TTC549 (cell line): ENCODE results near the gene KCNE3.
"Not testable (repeated sequence)": the region's sequence is repeated elsewhere in the genome, so short reads cannot be mapped to it uniquely, and the experiment has no call there.

Experiments
- FAIRE-seq: peaks from 2 replicates; lab custom pipeline; 2012; peaks lifted over from hg19 to GRCh38; lab: Jason Lieb, UNC

KCNE3 gene

GRCh38 chr11:74443071-74443864 lies 24.1 kb downstream of the KCNE3 start:
- no peak for FAIRE-seq

GRCh38 chr11:74442636-74443035 lies 24.7 kb downstream of the KCNE3 start:
- no peak for FAIRE-seq

GRCh38 chr11:74438681-74439080 lies 28.7 kb downstream of the KCNE3 start:
- no peak for FAIRE-seq

GRCh38 chr11:74437441-74438042 lies 29.8 kb downstream of the KCNE3 start:
- FAIRE-seq = no peak

- FAIRE-seq = no peak
Measured at GRCh38 chr11:74434528-74434927, 32.8 kb downstream of the KCNE3 start.

GRCh38 chr11:74429205-74429604 lies 38.1 kb downstream of the KCNE3 start:
- FAIRE-seq = no peak

GRCh38 chr11:74427384-74427886 lies 39.9 kb downstream of the KCNE3 start:
- FAIRE-seq = no peak

GRCh38 chr11:74425100-74425499 lies 42.2 kb downstream of the KCNE3 start:
- FAIRE-seq = no peak

GRCh38 chr11:74418509-74418895 lies 48.8 kb downstream of the KCNE3 start:
- no peak for FAIRE-seq

GRCh38 chr11:74417860-74418508 lies 49.4 kb downstream of the KCNE3 start:
- no peak for FAIRE-seq

- FAIRE-seq = no peak
Measured at GRCh38 chr11:74417379-74417804, 50.0 kb downstream of the KCNE3 start.

GRCh38 chr11:74416974-74417373 lies 50.4 kb downstream of the KCNE3 start:
- not testable (repeated sequence) for FAIRE-seq

GRCh38 chr11:74412733-74413359 lies 54.5 kb downstream of the KCNE3 start:
- no peak for FAIRE-seq

- no peak for FAIRE-seq
Measured at GRCh38 chr11:74412321-74412720, 55.0 kb downstream of the KCNE3 start.

- FAIRE-seq = no peak
Measured at GRCh38 chr11:74409633-74410032, 57.7 kb downstream of the KCNE3 start.
